B cell (primary cell): Measurements from ENCODE around the gene CCDC107. TPM values are rescaled to one million over a fixed set of nuclear protein-coding genes. Genes with fewer than 3 reads are reported as not detected.
A peak's percentile ranks its signal among the peaks of the same experiment; 100 is the strongest.

Experiments
- ATAC-seq: fragments of 200-7000 bp; cut with Tn5 transposase; one replicate; pipeline ENCODE4 v1.10.0; 2021; ENCODE audit warnings: low read depth, mild to moderate bottlenecking, moderate number of reproducible peaks, moderate library complexity
- CTCF ChIA-PET: fragments of 350-600 bp; sonication (Branson Sonifier 250); formaldehyde crosslinking; loops from one replicate; lab custom pipeline; 2021; ENCODE audit warnings: antibody characterized with exemption, inconsistent platforms; lab: Charles Lee
- POLR2A ChIA-PET: fragments of 350-600 bp; sonication (Branson Sonifier 250); formaldehyde crosslinking; loops from one replicate; lab custom pipeline; 2021; ENCODE audit warnings: antibody characterized with exemption; lab: Charles Lee
- DNase-seq: peaks from one replicate; pipeline ENCODE4 v3.0.0; 2013
- H2AFZ ChIP-seq: 2 replicates; pipeline ENCODE4 v1.6.1; 2012; ENCODE audit warnings: mild to moderate bottlenecking, low read depth, low read length; ENCODE audit not compliant: insufficient read depth, poor library complexity, severe bottlenecking
- H3K27ac ChIP-seq, 2 donors: 1 replicate in 1 of 2; 2 replicates in 1 of 2; pipeline ENCODE4 v1.5.1; 2012 to 2013; ENCODE audit warnings: low read length in 2 of 2, mild to moderate bottlenecking in 2 of 2, moderate library complexity in 1 of 2
- H3K27me3 ChIP-seq, 4 experiments: fragments of 200-600 bp in 1 of 4; sonication (generic) in 1 of 4; replicated peaks in 1 of 4; 1 replicate in 2 of 4; 2 replicates in 2 of 4; pipeline versions ENCODE4 v1.6.1 to v1.7.0; 2013 to 2016; ENCODE audit warnings: low read length in 3 of 4, mild to moderate bottlenecking in 2 of 4, mixed read lengths in 1 of 4, moderate library complexity in 1 of 4; ENCODE audit not compliant: insufficient read depth in 4 of 4, control insufficient read depth in 3 of 4; ENCODE audit errors: control extremely low read depth in 1 of 4
- H3K36me3 ChIP-seq, 2 experiments: replicated peaks in 1 of 2; 1 replicate in 1 of 2; 2 replicates in 1 of 2; pipeline versions ENCODE4 v1.6.1 to v1.7.1; 2013; ENCODE audit warnings: low read length in 1 of 2; ENCODE audit not compliant: insufficient read depth in 2 of 2, control insufficient read depth in 1 of 2; ENCODE audit errors: control extremely low read depth in 1 of 2, extremely low read depth in 1 of 2
- H3K4me1 ChIP-seq, 2 donors: fragments of 200-600 bp in 1 of 2; sonication (generic) in 1 of 2; 1 replicate in 1 of 2; 2 replicates in 1 of 2; pipeline versions ENCODE4 v1.5.1 to v1.6.1; 2013 to 2017; ENCODE audit warnings: low read length in 2 of 2; ENCODE audit not compliant: control insufficient read depth in 2 of 2, insufficient read depth in 2 of 2
- H3K4me2 ChIP-seq: replicated peaks from 2 replicates; pipeline ENCODE3; 2012; ENCODE audit warnings: mild to moderate bottlenecking, low read depth, low read length; ENCODE audit not compliant: poor library complexity, severe bottlenecking
- H3K4me3 ChIP-seq, 5 experiments: fragments of 200-600 bp in 1 of 5; sonication (generic) in 1 of 5; 1 replicate in 3 of 5; 2 replicates in 2 of 5; pipeline versions ENCODE4 v1.5.1 to v1.7.0; 2011 to 2016; ENCODE audit warnings: low read length in 4 of 5, mild to moderate bottlenecking in 4 of 5, low read depth in 2 of 5, control low read depth in 1 of 5, moderate library complexity in 1 of 5; ENCODE audit not compliant: insufficient read depth in 1 of 5; ENCODE audit errors: control extremely low read depth in 1 of 5, extremely low read depth in 1 of 5
- H3K79me2 ChIP-seq: fragments of 200-600 bp; sonication (generic); one replicate; pipeline ENCODE4 v1.6.0; 2016; ENCODE audit warnings: low read length; ENCODE audit not compliant: control insufficient read depth, insufficient read depth
- H3K9ac ChIP-seq: fragments of 200-600 bp; sonication (generic); 2 replicates; pipeline ENCODE4 v1.6.1; 2017; ENCODE audit warnings: mild to moderate bottlenecking, low read length, moderate library complexity
- H3K9me3 ChIP-seq, 3 donors: one replicate each; pipeline versions ENCODE4 v1.6.1 to v1.7.1; 2013; ENCODE audit warnings: low read length in 2 of 3; ENCODE audit not compliant: control insufficient read depth in 2 of 3, insufficient read depth in 1 of 3; ENCODE audit errors: control extremely low read depth in 1 of 3
- H4K20me1 ChIP-seq: 2 replicates; pipeline ENCODE4 v1.6.0; 2012; ENCODE audit warnings: mild to moderate bottlenecking, low read length; ENCODE audit not compliant: insufficient read depth, control insufficient read depth, poor library complexity, severe bottlenecking
- H3K27ac Mint-ChIP-seq: one replicate; pipeline ENCODE4 v1.8.0; 2021; ENCODE audit warnings: mixed read lengths
- H3K27me3 Mint-ChIP-seq: one replicate; pipeline ENCODE4 v1.8.0; 2021; ENCODE audit warnings: mixed read lengths
- H3K4me1 Mint-ChIP-seq: one replicate; pipeline ENCODE4 v1.8.0; 2021; ENCODE audit warnings: mixed read lengths
- H3K4me3 Mint-ChIP-seq: one replicate; pipeline ENCODE4 v1.8.0; 2021; ENCODE audit warnings: mixed read lengths
- H3K9me3 Mint-ChIP-seq: one replicate; pipeline ENCODE4 v1.8.0; 2022; ENCODE audit warnings: mixed read lengths; ENCODE audit not compliant: insufficient read depth
- CTCF ChIP-seq: fragments of 200-600 bp; IDR thresholded peaks from one replicate; pipeline ENCODE4 v1.8.0; 2022; ENCODE audit warnings: antibody characterized with exemption, mild to moderate bottlenecking
- EZH2 ChIP-seq: IDR thresholded peaks from 2 replicates; pipeline ENCODE4 v1.6.1; 2012; ENCODE audit warnings: borderline replicate concordance, low read depth, mild to moderate bottlenecking, moderate library complexity, low read length; ENCODE audit not compliant: insufficient read depth, poor library complexity, severe bottlenecking
- WGBS: methylation state at CpG from one replicate; pipeline ENCODE4 v1.1.5; 2013; ENCODE audit warnings: missing lambda C conversion rate; ENCODE audit not compliant: insufficient coverage; 5-methylcytosine and 5-hydroxymethylcytosine counted together
- intact Hi-C: fragments of 100-400 bp; cut with micrococcal nuclease; formaldehyde crosslinking; loops from one replicate; pipeline ENCODE4 v1.10.0; 2022
- polyA minus RNA-seq: library from RNA; depleted of rRNA, polyadenylated mRNA; stranded (reverse); fragments of >200 nt; gene quantifications from 2 replicates; pipeline ENCODE4 v1.2.3, GENCODE V29; 2012
- polyA plus RNA-seq: library from polyadenylated mRNA; depleted of rRNA; stranded (reverse); fragments of >200 nt; gene quantifications from 2 replicates; pipeline ENCODE4 v1.2.3, GENCODE V29; 2012
- total RNA-seq, 2 donors: library from RNA; stranded (reverse); fragments of 120-200 nt in 1 of 2; gene quantifications; 1 replicate in 1 of 2; 2 replicates in 1 of 2; pipeline versions ENCODE4 v1.2.3 to v1.2.4, GENCODE V29; 2013 to 2022

Gene CCDC107
- 33.8 and 41.6 TPM in 2 replicates for total RNA-seq
- total RNA-seq (2013) = 20.7 TPM
- polyA plus RNA-seq = 22.4 and 22.5 TPM in 2 replicates
- polyA minus RNA-seq = 36.3 and 68.2 TPM in 2 replicates

GRCh38 chr9:35658137-35658967 lies at the start of gene CCDC107:
CCDC107 (plus strand) TSS chr9:35658292; CDS start chr9:35658380, 88 bp downstream.
- peak within 1 kb of the TSS; percentile 86 for H2AFZ ChIP-seq
- H3K27me3 ChIP-seq = no peaks in the 10 kb centered on the region
- peak within 1 kb of the TSS; percentile 97 for H3K27ac Mint-ChIP-seq
- no peaks in the 10 kb centered on the region for H3K9me3 Mint-ChIP-seq
- ATAC-seq (peak; percentile 69), DNase-seq (peak; percentile 94)
- TF ChIP-seq EZH2 (no peak), CTCF (peak; percentile 95)
- peak within 1 kb of the TSS; percentile 91 for H3K4me2 ChIP-seq
- peaks cover 0 to 14% of the 10 kb centered on the region in 2 experiments for H3K36me3 ChIP-seq
- no peaks in the 10 kb centered on the region for H3K27me3 Mint-ChIP-seq
- intact Hi-C loops = loop anchor here (1.0 to 5.0 kb wide), 9 partner anchors 12 to 541 kb away; partner anchors contain the start of genes ATOSB, CREB3, FAM221B and TLN1
- WGBS = under 1% methylated on average over 63 of the region's 67 CpGs
- H3K27ac ChIP-seq = peak within 1 kb of the TSS; percentile 99 to 100
- H3K9ac ChIP-seq = peak within 1 kb of the TSS; percentile 84
- POLR2A ChIA-PET = interaction anchor here (0.6 to 4.6 kb wide), 20 partner anchors 9 to 579 kb away, joined by 3 to 62 read pairs (median 6); partner anchors contain the start of genes CD72, CREB3, FANCG and GBA2
- peaks cover 42 to 67% of the 10 kb centered on the region in 2 donors for H3K4me1 ChIP-seq
- H3K4me1 Mint-ChIP-seq = peaks cover 74% of the 10 kb centered on the region
- no peaks in the 10 kb centered on the region for H4K20me1 ChIP-seq
- H3K4me3 Mint-ChIP-seq = peak within 1 kb of the TSS; percentile 94
- peaks cover 22% of the 10 kb centered on the region for H3K79me2 ChIP-seq
- CTCF ChIA-PET = interaction anchor here (0.6 to 15.0 kb wide), 30 partner anchors 9 to 224 kb away, joined by 3 to 268 read pairs (median 6); partner anchors contain the start of genes CA9, CD72, CREB3 and HINT2
- H3K4me3 ChIP-seq = peak within 1 kb of the TSS; percentile 84 to 93 (median 87)
- peaks cover 0 to 3% (median 0%) of the 10 kb centered on the region in 3 donors for H3K9me3 ChIP-seq
